Body of pancreas (tissue), 4 donors: ENCODE results near the gene WWOX. TPM values are rescaled to one million over a fixed set of nuclear protein-coding genes. Genes with fewer than 3 reads are reported as not detected.

ENCODE experiments used
- ATAC-seq: fragments of 150-250 bp; one replicate; pipeline ENCODE4 v1.9.1; 2016
- DNase-seq, 4 donors: peaks; one replicate each; pipeline ENCODE4 v3.0.0-alpha.2; 2019
- H3K27ac ChIP-seq, 4 donors: fragments of 200-600 bp; sonication (generic); 1 replicate in 3 of 4; 2 replicates in 1 of 4; pipeline versions ENCODE4 v1.5.1 to v1.6.1; 2016 to 2019; ENCODE audit warnings: mild to moderate bottlenecking in 1 of 4, mixed read lengths in 1 of 4, moderate library complexity in 1 of 4
- H3K27me3 ChIP-seq, 2 donors: fragments of 200-600 bp; sonication (generic); one replicate each; pipeline ENCODE4 v1.6.0; 2016; ENCODE audit warnings: mild to moderate bottlenecking in 1 of 2
- H3K36me3 ChIP-seq, 2 donors: fragments of 200-600 bp; sonication (generic); replicated peaks in 1 of 2; 2 replicates each; pipeline ENCODE4 v1.5.1; 2016; ENCODE audit warnings: low read depth in 2 of 2; ENCODE audit not compliant: insufficient read depth in 1 of 2
- H3K4me1 ChIP-seq: fragments of 200-600 bp; sonication (generic); one replicate; pipeline ENCODE4 v1.6.0; 2016
- H3K4me3 ChIP-seq, 2 donors: fragments of 200-600 bp; sonication (generic); 1 replicate in 1 of 2; 2 replicates in 1 of 2; pipeline ENCODE4 v1.5.1; 2016 to 2019
- H3K9me3 ChIP-seq, 3 donors: fragments of 200-600 bp; sonication (generic); 1 replicate in 2 of 3; 2 replicates in 1 of 3; pipeline ENCODE4 v1.5.1; 2016
- CTCF ChIP-seq, 7 experiments: fragments of 450-650 bp in 4 of 7; fragments of 200-600 bp in 3 of 7; sonication (generic) in 3 of 7; IDR thresholded peaks; one replicate each; pipeline ENCODE4 v1.5.1; 2016 to 2019; ENCODE audit warnings: antibody characterized with exemption in 7 of 7
- POLR2A ChIP-seq, 3 donors: fragments of 450-650 bp; IDR thresholded peaks; one replicate each; pipeline ENCODE4 v1.6.1; 2016; ENCODE audit warnings: antibody characterized with exemption in 3 of 3, mild to moderate bottlenecking in 2 of 3
- WGBS, 2 donors: methylation state at CpG; one replicate each; pipeline ENCODE4 v1.1.5; 2017; 5-methylcytosine and 5-hydroxymethylcytosine counted together
- intact Hi-C: fragments of 100-400 bp; cut with DNase I; formaldehyde crosslinking; loops from one replicate; pipeline ENCODE4 v1.15.1; 2023
- total RNA-seq, 2 donors: library from RNA; depleted of rRNA; stranded (reverse); fragments of >200 nt; gene quantifications; one replicate each; pipeline ENCODE4 v1.1.0, GENCODE V29; 2016

WWOX gene
- total RNA-seq, 2 donors from 2014 or later, result 52.7 to 67.2 TPM

GRCh38 chr16:79100447-79100846 is 1001.0 kb downstream of the WWOX start:
- no peaks in the 10 kb centered on the region for H3K36me3 ChIP-seq
- no peaks in the 10 kb centered on the region for H3K4me1 ChIP-seq
- 89 to 95% methylated on average over 8 of the region's 8 CpGs for WGBS, 2 donors
- no peak overlapping the region for H3K4me3 ChIP-seq
- intact Hi-C loops, result no loop called here
- H3K27me3 ChIP-seq, result no peaks in the 10 kb centered on the region
- no peak overlapping the region for H3K27ac ChIP-seq
- DNase-seq, result no peak
- TF ChIP-seq POLR2A (IDR thresholded peaks at IDR 0.05) (no peak), CTCF (IDR thresholded peaks at IDR 0.05) (no peak)
- no peaks in the 10 kb centered on the region for H3K9me3 ChIP-seq
- ATAC-seq, result no peak

- Histone ChIP-seq H3K4me3 (no peak overlapping the region), H3K4me1 (no peaks in the 10 kb centered on the region), H3K27me3 (no peaks in the 10 kb centered on the region), H3K9me3 (no peaks in the 10 kb centered on the region), H3K36me3 (no peaks in the 10 kb centered on the region), H3K27ac (no peak overlapping the region)
- no peak for TF ChIP-seq POLR2A (IDR thresholded peaks at IDR 0.05)
- TF ChIP-seq CTCF (IDR thresholded peaks at IDR 0.05), result no peak
- intact Hi-C loops, result no loop called here
- no peak for DNase-seq
- no peak for ATAC-seq
- 70 to 74% methylated on average over 5 of the region's 5 CpGs for WGBS, 2 donors
Observed at GRCh38 chr16:79101491-79101890, 1002.0 kb downstream of the WWOX start.

- H3K4me1 ChIP-seq, result no peaks in the 10 kb centered on the region
- 65 to 76% methylated on average over 10 of the region's 10 CpGs for WGBS, 2 donors
- no peaks in the 10 kb centered on the region for H3K9me3 ChIP-seq
- ATAC-seq (no peak), DNase-seq (no peak)
- H3K36me3 ChIP-seq, result no peaks in the 10 kb centered on the region
- no peaks in the 10 kb centered on the region for H3K27me3 ChIP-seq
- TF ChIP-seq POLR2A (IDR thresholded peaks at IDR 0.05) (no peak), CTCF (IDR thresholded peaks at IDR 0.05) (no peak)
- H3K4me3 ChIP-seq, result no peak overlapping the region
- no peak overlapping the region for H3K27ac ChIP-seq
- intact Hi-C loops, result no loop called here
Observed at GRCh38 chr16:79104567-79104966, 1005.1 kb downstream of the WWOX start.

- Histone ChIP-seq H3K4me3 (no peak overlapping the region), H3K36me3 (no peaks in the 10 kb centered on the region), H3K27ac (no peak overlapping the region), H3K4me1 (no peaks in the 10 kb centered on the region), H3K9me3 (no peaks in the 10 kb centered on the region), H3K27me3 (no peaks in the 10 kb centered on the region)
- 93 to 95% methylated on average over 7 of the region's 7 CpGs for WGBS, 2 donors
- intact Hi-C loops, result no loop called here
- ATAC-seq (no peak), DNase-seq (no peak)
- no peak for TF ChIP-seq POLR2A (IDR thresholded peaks at IDR 0.05)
- no peak for TF ChIP-seq CTCF (IDR thresholded peaks at IDR 0.05)
Observed at GRCh38 chr16:79107301-79107700, 1007.8 kb downstream of the WWOX start.

- Histone ChIP-seq H3K27ac (no peak overlapping the region), H3K36me3 (no peaks in the 10 kb centered on the region), H3K27me3 (no peaks in the 10 kb centered on the region), H3K4me3 (no peak overlapping the region), H3K9me3 (no peaks in the 10 kb centered on the region), H3K4me1 (no peaks in the 10 kb centered on the region)
- TF ChIP-seq CTCF (IDR thresholded peaks at IDR 0.05) (no peak), POLR2A (IDR thresholded peaks at IDR 0.05) (no peak)
- 86 to 93% methylated on average over 5 of the region's 5 CpGs for WGBS, 2 donors
- ATAC-seq (no peak), DNase-seq (no peak)
- intact Hi-C loops, result no loop called here
Observed at GRCh38 chr16:79109771-79110170, 1010.3 kb downstream of the WWOX start.
